Limb (tissue), 2 donors: ENCODE data around the gene PCCA.
A peak's percentile ranks its signal among the peaks of the same experiment; 100 is the strongest.
"Not testable (repeated sequence)": the region's sequence is repeated elsewhere in the genome, so short reads cannot be mapped to it uniquely, and the experiment has no call there.

Experiments used
- DNase-seq, 2 donors: peaks; one replicate each; pipeline ENCODE4 v3.0.0-alpha.2; 2016; ENCODE audit errors: extremely low spot score in 2 of 2

The PCCA gene

GRCh38 chr13:100356889-100357288, 268.0 kb downstream of the PCCA start:
- no peak for DNase-seq

DNA sequence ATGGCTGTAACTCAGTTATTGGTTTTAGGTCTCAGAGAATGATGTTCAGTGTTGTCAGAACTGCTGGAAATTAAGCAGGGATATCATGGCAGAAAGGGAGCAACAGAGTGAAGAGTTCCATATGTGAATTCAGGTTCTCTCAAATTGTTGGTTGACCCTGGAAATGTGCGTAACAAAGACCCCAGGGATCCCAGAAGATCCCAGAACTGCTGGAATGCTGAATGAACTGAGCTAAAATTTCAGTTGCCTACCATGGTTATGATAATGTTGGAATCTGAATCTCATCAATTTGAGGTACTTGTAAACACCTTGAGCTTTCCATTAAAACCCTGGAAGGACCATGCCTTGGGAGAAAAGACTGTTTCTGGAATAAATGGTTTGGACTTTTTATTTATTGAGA, 268.9 kb downstream of the PCCA start:
- no peak for DNase-seq

DNA sequence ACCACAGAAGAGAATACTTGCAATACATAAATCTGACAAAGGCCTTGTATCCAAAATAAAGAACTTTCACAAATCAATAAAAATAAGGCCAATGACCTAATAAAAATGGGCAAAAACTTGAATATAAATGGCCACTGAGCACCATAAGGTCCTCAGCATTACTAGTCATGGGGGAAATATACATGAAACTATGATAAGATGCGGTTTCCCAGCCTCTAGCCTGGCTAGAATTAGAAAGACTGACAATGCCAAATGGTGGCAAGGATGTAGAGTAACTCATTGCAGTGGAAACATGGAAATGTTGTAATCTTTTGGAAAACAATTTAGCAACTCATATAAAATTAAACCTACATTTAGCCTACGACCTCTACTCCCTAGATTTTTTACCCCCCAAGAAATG, 272.6 kb downstream of the PCCA start:
- DNase-seq: no peak

DNA sequence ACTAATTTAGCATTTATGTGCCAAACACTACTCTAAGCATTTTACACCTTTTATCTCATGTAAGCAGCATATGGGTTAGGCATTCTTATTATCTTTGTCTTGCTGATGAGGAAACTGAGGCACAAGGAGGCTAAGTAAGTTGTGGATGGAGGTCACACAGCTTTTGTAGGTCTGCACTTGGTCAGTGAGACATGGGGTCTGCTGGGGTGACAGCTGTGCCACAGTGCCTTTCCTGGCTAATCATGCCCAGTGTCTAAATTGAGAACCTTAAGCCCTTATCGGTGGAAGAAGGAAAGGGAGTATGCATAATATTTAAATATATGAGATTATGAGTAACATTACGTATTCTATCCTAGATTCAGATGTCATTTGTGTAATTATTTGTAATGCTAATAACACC, 273.5 kb downstream of the PCCA start:
- no peak for DNase-seq

GRCh38 chr13:100362781-100363180, 273.9 kb downstream of the PCCA start:
- DNase-seq: no peak

DNA sequence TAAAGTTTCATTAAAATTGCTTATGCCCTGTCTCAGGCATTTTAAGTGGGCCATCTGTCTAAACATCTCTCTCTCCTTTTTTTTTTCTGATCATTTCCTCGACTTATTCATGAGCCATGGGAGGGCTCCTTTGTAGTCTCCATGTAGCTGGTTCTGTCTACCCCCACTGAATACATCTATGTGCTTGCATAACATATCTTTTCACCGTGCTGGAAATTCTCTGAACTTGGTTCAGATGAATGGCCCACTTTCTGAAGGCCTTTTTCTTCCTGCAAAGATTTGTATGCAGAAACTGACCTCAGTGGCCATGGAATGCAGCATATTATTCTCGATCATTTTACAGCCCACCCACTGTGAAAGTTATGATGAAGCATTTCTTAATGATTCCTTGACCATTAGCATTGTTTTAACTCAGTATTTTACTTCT, 274.4 kb downstream of the PCCA start:
- DNase-seq: no peak

GRCh38 chr13:100363874-100364273, 275.0 kb downstream of the PCCA start:
- no peak for DNase-seq

GRCh38 chr13:100364591-100364990, 275.7 kb downstream of the PCCA start:
- no peak for DNase-seq

DNA sequence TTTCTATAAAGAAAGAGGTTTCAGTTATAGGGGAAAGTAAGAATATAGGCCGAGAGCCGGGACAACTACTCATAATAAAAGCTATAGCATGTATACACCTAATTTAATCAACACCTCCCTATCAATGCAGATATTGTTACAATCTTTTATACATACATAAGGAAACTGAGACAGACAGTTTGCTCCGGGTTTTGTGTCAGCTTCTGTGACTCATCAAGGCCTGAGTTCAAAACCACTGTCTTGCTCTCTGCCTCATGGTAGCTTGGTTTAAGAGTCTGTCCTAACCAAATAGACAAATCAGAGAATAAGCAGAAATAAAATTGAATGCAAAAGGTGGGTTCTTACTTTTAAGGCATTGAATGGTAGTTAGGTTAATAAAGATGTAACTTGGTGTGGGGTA, 276.8 kb downstream of the PCCA start:
- DNase-seq: no peak

DNA sequence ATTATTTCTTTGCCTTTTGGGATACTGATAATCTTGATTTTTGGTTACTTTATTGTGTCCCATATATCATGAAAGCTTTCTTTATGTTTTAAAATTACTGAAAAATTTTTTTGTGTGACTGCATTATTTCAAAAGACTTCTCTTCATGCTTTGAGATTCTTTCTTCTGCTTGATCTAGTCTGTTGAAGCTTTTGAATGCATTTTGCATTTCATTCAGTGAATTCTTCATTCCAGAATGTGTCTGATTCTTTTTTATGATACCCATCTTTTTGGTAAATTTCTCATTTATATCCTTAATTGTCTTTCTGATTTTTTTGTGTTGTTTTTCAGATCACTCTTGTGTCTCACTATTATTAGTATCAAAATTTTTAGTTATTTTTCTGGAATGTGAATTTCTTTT, 289.6 kb downstream of the PCCA start:
- DNase-seq: no peak

- no peak for DNase-seq
These were observed 292.8 kb downstream of the PCCA start for GRCh38 chr13:100381595-100382224.

DNA sequence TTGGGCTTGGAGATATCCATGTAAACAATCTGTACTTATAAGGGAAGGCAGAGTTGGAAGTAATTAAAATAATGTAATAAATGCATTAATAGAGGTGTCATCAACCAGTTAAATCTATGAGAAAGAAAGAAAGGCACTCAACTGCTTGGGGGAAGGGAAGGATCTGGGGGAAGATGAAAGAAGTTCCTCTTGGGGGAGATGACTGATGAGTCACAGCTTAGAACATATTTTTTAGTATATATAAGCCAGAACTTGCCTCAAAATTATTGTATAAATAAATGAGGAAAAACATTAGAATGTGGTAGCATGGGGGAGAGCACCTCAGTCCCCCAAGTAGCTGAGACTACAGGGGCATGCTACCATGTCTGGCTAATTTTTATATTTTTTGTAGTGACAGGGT, 293.9 kb downstream of the PCCA start:
- DNase-seq: no peak

- no peak for DNase-seq
These were observed 298.5 kb downstream of the PCCA start for GRCh38 chr13:100387416-100387815.

- DNase-seq: not testable (repeated sequence)
These were observed 299.3 kb downstream of the PCCA start for GRCh38 chr13:100388150-100388549.

- DNase-seq: no peak
These were observed 300.0 kb downstream of the PCCA start for GRCh38 chr13:100388923-100389322.

DNA sequence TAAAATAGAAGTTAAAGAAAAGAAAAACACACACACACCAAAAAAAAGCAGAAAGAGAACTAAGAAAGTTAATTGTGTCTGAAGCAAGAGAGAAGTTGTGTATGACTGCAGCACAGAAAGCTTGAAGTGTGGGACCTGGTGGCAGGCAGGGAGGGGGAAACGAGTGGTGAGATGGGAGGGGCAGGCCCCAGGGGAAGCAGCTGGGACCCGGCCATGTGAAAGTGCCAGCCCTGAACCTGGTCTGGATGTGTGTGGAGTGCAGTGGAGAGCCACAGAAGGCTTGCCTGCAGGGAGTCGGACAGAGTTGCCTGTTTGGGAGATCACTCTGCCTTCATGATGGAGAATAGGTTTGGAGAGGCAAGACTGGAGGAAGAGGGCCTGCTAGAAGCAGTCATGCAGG, 300.7 kb downstream of the PCCA start:
- DNase-seq: no peak

DNA sequence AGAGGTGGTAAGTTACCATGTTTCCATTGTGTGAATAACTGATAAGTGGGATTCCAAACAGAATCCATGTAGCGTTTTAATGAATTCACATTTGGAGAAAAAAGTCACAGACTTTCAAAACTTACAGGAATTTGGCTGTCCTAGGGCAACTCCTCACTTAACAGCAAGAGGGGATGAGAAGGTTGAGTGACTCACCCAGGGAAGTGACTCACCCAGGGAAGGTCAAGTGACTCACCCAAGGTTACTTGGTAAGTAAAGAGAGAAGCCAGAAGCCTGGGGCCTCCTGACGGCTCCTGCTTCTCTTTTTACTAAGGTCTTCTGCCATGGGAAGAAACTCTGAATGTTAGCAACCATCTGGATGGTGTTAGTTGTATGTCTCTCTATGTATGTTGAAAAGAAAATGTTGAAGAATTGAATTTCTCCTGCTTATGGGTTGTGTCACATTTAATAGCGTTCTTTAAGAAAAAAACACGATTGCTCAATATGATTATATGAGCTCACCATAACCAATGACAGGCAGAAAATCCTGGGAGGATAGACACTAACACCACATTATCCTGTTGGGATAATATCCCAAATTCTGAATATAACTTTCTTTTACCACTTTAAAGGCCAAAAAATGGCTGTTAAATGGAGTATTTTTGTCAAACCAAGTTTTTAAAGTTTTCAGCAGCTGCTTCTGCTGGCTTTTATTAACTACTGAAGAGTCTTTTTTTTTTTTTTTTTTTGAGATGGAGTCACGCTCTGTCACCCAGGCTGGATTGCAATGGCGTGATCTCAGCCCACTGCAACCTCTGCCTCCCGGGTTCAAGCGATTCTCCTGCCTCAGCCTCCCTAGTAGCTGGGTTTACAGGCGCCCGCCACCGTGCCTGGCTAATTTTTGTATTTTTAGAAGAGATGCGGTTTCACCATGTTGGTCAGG, 304.1 kb downstream of the PCCA start:
- peak in 1 of 2 donors; percentile 15 for DNase-seq

DNA sequence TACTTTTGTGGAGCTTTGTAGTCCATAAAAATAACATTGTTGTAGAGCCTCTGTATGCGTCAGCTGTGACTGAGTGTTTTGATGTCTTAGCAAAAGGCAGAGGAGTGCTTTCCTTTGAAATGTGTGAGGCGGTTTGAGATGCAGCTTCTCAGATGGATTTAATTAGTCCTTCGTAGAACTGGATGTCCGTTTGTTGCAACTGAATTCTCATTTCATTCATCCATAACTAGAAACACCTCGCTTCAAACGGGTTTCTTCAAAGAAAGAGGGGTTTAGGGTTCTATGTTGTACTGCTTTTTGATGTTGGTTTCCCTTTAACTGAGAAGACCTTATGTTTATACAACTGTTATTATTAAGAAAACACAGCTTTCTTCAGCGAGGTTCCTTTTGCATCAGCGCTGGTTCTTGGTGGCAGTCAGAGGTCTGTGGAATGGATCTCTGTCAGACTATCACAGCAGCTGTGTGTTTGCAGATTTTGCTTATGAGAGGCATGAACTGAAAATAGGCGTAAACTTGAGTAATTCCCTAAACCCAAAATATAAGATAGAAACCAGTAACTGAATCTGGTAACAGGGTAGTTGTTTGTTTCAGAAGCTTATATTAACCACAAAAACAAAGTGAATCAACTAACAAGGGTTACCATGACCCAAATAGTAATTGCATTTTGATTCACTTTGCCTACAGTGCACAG, 305.3 kb downstream of the PCCA start:
- no peak for DNase-seq

DNA sequence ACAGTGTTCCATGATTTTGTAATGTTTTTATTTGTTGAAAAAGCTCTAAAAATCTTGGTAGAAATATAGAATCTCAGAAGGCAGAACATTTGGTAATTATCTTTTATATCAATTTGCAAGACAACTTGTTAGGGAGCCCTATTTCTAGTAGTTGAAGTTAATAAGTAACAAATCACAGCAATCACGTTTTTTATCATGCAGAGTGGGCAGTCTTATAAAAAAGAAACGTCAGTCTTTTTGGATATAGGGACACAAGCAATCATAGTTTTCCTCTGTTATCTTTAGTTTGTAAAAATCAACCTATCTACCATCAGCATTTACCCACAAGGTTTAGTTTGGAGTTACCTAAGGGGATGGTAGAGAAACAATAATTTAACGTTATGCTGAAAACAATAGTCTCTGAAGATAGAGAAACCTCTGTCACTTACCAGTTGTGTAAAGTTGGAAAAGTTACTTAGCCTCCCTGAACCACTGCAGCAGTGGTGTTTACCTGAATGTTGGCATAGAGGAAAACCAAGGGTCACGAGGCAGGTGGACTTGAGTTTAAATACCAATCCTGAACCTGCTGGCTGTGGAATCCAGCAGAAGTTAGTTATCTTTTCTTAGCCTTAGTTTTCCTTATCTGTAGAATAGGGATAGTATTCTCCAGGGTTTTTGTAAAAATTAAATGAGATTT, 306.9 kb downstream of the PCCA start:
- DNase-seq: no peak

GRCh38 chr13:100396776-100397175, 307.9 kb downstream of the PCCA start:
- no peak for DNase-seq

DNA sequence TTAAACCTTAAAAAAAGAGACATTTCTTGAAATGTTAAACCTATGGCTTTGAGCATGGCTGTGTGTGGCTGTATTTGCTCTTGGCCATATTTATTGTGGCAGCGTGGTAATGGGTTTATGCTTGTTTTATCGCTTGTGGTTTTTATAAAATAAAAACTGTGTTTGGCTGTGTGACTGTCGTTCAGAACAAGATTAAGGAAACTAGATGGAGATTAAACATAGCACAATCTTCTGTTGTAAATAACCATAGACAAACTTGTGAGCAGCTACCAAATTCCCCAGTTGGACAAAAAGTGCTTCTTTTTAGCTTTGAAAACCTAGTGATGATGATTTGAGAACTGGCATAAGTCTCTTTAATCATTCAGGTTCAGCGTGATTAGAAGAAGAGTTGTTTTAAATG, 308.7 kb downstream of the PCCA start:
- no peak for DNase-seq

GRCh38 chr13:100398360-100398759, 309.5 kb downstream of the PCCA start:
- no peak for DNase-seq
